Panc1 (cell line): ENCODE measurements around the gene UCP2.

Source experiments
- POLR2AphosphoS5 ChIP-seq: IDR thresholded peaks from 2 replicates; pipeline ENCODE4 v1.6.1; 2012; ENCODE audit warnings: mild to moderate bottlenecking, low read depth, low read length, moderate library complexity
- SIN3A ChIP-seq: IDR thresholded peaks from 2 replicates; pipeline ENCODE4 v1.6.1; 2012; ENCODE audit warnings: low read depth, mild to moderate bottlenecking, low read length, moderate library complexity, borderline replicate concordance; ENCODE audit not compliant: insufficient read depth
- TF ChIP-seq, protein P1 (sequence below): fragments of 450-650 bp; IDR thresholded peaks from 2 replicates; pipeline ENCODE4 v1.5.1; 2017; ENCODE audit warnings: mild to moderate bottlenecking
- TF ChIP-seq, protein P2 (sequence below), 2 experiments: IDR thresholded peaks; 2 replicates each; pipeline ENCODE4 v1.6.1; 2011 to 2012; ENCODE audit warnings: low read depth in 2 of 2, control low read depth in 1 of 2, low read length in 1 of 2, mild to moderate bottlenecking in 1 of 2, moderate library complexity in 1 of 2; ENCODE audit not compliant: insufficient read depth in 1 of 2

DNA sequence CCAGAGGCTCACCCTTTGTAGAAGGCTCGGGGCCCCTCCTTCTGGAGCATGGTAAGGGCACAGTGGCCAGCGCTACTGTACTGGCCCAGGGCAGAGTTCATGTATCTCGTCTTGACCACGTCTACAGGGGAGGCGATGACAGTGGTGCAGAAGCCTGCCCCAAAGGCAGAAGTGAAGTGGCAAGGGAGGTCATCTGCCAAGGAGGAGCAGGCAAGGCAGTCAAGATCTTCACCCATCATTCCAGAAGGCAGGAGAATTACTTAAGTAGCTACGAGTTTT, 7.2 kb downstream of the UCP2 start:
- TF ChIP-seq, protein P1, sequence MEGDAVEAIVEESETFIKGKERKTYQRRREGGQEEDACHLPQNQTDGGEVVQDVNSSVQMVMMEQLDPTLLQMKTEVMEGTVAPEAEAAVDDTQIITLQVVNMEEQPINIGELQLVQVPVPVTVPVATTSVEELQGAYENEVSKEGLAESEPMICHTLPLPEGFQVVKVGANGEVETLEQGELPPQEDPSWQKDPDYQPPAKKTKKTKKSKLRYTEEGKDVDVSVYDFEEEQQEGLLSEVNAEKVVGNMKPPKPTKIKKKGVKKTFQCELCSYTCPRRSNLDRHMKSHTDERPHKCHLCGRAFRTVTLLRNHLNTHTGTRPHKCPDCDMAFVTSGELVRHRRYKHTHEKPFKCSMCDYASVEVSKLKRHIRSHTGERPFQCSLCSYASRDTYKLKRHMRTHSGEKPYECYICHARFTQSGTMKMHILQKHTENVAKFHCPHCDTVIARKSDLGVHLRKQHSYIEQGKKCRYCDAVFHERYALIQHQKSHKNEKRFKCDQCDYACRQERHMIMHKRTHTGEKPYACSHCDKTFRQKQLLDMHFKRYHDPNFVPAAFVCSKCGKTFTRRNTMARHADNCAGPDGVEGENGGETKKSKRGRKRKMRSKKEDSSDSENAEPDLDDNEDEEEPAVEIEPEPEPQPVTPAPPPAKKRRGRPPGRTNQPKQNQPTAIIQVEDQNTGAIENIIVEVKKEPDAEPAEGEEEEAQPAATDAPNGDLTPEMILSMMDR = no peak
- no peak for TF ChIP-seq SIN3A
- TF ChIP-seq POLR2AphosphoS5 = no peak
- TF ChIP-seq, protein P2, sequence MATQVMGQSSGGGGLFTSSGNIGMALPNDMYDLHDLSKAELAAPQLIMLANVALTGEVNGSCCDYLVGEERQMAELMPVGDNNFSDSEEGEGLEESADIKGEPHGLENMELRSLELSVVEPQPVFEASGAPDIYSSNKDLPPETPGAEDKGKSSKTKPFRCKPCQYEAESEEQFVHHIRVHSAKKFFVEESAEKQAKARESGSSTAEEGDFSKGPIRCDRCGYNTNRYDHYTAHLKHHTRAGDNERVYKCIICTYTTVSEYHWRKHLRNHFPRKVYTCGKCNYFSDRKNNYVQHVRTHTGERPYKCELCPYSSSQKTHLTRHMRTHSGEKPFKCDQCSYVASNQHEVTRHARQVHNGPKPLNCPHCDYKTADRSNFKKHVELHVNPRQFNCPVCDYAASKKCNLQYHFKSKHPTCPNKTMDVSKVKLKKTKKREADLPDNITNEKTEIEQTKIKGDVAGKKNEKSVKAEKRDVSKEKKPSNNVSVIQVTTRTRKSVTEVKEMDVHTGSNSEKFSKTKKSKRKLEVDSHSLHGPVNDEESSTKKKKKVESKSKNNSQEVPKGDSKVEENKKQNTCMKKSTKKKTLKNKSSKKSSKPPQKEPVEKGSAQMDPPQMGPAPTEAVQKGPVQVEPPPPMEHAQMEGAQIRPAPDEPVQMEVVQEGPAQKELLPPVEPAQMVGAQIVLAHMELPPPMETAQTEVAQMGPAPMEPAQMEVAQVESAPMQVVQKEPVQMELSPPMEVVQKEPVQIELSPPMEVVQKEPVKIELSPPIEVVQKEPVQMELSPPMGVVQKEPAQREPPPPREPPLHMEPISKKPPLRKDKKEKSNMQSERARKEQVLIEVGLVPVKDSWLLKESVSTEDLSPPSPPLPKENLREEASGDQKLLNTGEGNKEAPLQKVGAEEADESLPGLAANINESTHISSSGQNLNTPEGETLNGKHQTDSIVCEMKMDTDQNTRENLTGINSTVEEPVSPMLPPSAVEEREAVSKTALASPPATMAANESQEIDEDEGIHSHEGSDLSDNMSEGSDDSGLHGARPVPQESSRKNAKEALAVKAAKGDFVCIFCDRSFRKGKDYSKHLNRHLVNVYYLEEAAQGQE (IDR thresholded peaks at IDR 0.05; ENCODE audit: insufficient read depth in 1 of 2, low read depth in 2 of 2, low read length in 1 of 2) = no peak
